RWPE1 (cell line): ENCODE results near the gene IMPDH2.

Source experiments
- CTCF ChIA-PET: fragments of 350-600 bp; sonication (Branson Sonifier 250); formaldehyde crosslinking; extraction: SDS; loops from one replicate; lab custom pipeline; 2021; lab: Yijun Ruan, JAX
- POLR2A ChIA-PET: fragments of 400-600 bp; formaldehyde crosslinking; extraction: SDS; loops from one replicate; lab custom pipeline; 2020; ENCODE audit warnings: antibody characterized with exemption; ENCODE audit not compliant: low non-redundant PET; lab: Yijun Ruan, JAX
- DNase-seq: peaks from one replicate; pipeline ENCODE4 v3.0.0; 2012; ENCODE audit warnings: low spot score
- H3K27ac ChIP-seq: fragments of 450-650 bp; 2 replicates; pipeline ENCODE4 v1.5.1; 2017
- TF ChIP-seq, protein P1 (sequence below): fragments of 450-650 bp; conservative IDR thresholded peaks from 2 replicates; pipeline ENCODE4 v1.5.1; 2017; ENCODE audit warnings: low read depth, mild to moderate bottlenecking

Gene IMPDH2

DNA sequence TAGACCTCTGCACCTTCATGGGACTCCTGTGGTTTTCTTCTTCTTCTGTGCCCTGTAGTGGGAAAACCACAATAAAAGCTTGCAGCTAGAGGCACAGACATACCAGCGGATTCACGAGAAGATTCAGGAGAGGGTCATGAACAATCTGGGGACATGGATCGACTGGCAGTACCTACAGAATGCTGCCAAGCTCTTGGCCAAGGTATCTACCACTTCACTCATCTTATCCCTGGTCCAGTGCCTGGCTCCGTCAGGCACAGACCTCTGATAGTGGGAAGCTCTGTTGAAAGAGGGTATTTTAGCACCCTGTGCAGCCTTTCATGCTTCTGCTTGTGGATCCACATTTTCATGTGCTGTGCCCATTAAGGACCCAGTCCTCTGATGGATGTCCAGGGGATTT is 48.9 kb downstream of the IMPDH2 start:
- no peak overlapping the region for H3K27ac ChIP-seq
- TF ChIP-seq, protein P1, sequence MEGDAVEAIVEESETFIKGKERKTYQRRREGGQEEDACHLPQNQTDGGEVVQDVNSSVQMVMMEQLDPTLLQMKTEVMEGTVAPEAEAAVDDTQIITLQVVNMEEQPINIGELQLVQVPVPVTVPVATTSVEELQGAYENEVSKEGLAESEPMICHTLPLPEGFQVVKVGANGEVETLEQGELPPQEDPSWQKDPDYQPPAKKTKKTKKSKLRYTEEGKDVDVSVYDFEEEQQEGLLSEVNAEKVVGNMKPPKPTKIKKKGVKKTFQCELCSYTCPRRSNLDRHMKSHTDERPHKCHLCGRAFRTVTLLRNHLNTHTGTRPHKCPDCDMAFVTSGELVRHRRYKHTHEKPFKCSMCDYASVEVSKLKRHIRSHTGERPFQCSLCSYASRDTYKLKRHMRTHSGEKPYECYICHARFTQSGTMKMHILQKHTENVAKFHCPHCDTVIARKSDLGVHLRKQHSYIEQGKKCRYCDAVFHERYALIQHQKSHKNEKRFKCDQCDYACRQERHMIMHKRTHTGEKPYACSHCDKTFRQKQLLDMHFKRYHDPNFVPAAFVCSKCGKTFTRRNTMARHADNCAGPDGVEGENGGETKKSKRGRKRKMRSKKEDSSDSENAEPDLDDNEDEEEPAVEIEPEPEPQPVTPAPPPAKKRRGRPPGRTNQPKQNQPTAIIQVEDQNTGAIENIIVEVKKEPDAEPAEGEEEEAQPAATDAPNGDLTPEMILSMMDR = no peak
- CTCF ChIA-PET = no interaction called here
- POLR2A ChIA-PET = no interaction called here
- no peak for DNase-seq

DNA sequence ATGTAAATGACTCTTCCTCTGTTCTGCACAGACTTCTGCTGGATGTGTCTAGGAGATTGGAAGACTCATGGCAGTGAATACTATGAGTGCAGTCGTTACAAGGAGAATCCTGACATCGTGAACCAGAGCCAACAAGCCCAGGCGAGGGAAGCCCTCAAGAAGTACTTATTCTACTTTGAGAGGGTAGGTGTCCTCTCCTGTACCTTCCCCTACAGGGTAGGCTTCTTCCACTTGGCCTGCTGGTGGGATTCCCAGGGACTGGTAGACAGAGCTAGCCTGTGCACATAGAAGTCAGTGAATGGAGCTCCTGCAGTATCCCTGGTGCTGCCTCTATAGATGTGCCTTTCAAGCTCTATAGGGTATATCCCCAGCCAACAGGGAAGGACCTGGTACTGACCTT is 49.7 kb downstream of the IMPDH2 start:
- CTCF ChIA-PET = interaction anchor here (0.6 kb wide), 2 partner anchors 46 to 933 kb away, joined by 3 to 5 read pairs; no protein-coding TSS in a partner anchor
- H3K27ac ChIP-seq = no peak overlapping the region
- DNase-seq = no peak
- TF ChIP-seq, protein P1 = no peak
- POLR2A ChIA-PET = no interaction called here
